ENCODE data around the gene ACBD7.

DNA sequence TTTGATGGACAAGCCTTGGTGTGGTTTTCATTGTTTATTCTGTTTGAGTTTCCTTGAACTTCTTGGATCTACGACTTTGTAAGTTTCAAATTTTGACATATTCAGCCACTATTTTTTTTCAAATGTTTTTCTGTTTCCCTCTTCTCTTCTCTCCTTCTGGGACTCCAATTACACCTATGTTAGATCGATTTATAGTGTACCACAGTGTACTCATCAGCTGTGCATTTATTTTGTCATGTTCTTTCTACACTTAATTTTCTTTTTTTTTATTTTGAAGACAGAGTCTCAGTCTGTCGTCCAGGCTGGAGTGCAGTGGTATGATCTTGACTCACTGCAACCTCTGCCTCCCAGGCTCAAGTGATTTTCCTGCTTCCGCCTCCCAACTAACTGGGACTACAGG lies 28.7 kb downstream of the ACBD7 start:
- no peak for TF ChIP-seq EZH2 (IDR thresholded peaks at IDR 0.05; ENCODE audit: borderline replicate concordance, low read depth, low read length, severe bottlenecking)
- no peak for TF ChIP-seq CTCF (IDR thresholded peaks at IDR 0.05; ENCODE audit: borderline replicate concordance, extremely low read depth, low read length, poor library complexity, severe bottlenecking)

Data from DND-41 (cell line).